HG03095 (cell line): Measurements from ENCODE around the gene LY6G6C.

Source experiments
- ATAC-seq: cut with Tn5 transposase; IDR thresholded peaks from one replicate; pipeline ENCODE4 v1.9.1; 2021; ENCODE audit warnings: moderate library complexity; ENCODE audit not compliant: unreplicated experiment

Gene LY6G6C

DNA sequence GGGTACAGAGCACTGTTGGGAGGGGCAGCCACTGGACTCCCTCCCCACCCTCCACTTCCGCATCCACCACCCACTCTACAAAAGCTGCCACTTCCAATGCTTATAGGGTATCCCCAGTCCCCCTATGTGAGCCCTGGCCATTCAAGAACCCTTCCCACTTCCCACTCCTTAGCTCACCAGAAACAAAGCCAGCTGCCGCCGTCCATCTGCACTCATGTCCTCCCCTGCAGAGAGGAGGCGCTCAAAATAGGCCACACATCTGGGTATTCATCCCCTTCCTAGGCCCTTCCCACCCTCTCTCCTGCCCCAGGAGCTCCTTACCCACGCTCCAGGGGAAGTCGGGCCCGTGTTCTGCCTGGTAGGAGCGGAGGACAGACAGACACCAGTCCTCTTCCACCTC lies 34.2 kb downstream of the LY6G6C start:
- ATAC-seq, result no peak

- no peak for ATAC-seq
Measured at GRCh38 chr6:31686483-31686882, 35.1 kb downstream of the LY6G6C start.

DNA sequence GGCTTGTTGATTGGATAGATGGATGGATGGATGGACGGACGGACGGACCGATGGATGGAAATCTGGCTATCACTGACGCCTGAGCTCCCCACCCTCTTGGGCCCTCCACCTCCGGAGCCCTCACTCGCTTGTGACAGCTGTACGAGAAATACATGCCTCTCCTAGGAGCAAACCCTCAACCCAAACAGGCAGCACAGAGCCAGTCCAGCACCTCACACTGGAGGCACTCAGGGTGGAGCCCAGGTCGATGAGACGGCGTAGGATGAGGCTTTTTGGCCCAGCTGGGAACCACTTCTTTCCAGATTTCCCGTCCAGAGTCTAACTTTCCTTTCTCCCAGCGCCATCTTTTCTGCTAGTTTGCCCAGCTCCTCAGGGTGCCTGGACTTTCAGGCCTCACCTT lies 38.0 kb downstream of the LY6G6C start:
- no peak for ATAC-seq

GRCh38 chr6:31681135-31681671 lies 40.3 kb downstream of the LY6G6C start:
- no peak for ATAC-seq

GRCh38 chr6:31680226-31681134 lies 41.1 kb downstream of the LY6G6C start, which contains the start of gene LY6G5C:
Gene LY6G5C, minus strand, starts transcription at chr6:31681067. Its CDS starts 694 bp downstream, at chr6:31680373.
- no peak for ATAC-seq

DNA sequence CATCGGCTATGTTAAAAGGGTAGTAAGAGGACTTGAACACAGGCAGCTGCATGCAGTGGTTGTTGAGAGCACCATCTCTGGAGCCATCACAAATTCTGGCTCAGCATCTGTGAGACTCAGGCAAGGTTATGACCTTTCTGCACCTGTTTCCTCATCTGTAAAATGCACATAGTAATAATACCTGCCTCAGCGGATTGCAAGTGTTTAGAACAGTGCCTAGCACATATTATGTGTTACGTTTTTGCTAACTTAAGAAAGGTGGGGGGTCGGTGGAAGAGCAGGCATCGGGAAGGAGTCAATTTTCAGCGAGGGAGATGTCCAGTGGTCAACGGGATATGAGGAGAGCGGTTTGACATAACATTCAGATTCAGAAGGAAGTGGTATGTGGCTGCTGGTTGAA lies 43.6 kb downstream of the LY6G6C start:
- no peak for ATAC-seq

DNA sequence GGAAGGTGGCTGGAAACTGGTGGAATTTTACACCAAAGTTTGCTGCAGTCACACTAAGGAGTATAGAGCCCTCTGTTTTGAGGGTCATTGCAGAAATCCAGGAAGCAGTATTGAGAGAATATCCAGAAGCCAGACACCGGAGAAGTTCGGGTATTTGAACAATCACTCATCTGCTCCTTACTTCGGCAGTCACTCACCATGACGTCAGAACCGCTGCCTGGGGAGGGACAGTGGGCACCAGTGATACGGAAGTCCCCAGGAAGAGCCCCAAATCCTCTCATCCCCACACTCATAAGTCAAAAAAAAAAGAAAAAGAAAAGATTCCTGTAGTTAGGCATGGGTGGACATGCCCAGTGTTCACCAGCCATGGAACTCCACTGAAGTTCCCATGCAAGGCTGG lies 44.6 kb downstream of the LY6G6C start:
- no peak for ATAC-seq

GRCh38 chr6:31676322-31676903 lies 45.1 kb downstream of the LY6G6C start:
- no peak for ATAC-seq

DNA sequence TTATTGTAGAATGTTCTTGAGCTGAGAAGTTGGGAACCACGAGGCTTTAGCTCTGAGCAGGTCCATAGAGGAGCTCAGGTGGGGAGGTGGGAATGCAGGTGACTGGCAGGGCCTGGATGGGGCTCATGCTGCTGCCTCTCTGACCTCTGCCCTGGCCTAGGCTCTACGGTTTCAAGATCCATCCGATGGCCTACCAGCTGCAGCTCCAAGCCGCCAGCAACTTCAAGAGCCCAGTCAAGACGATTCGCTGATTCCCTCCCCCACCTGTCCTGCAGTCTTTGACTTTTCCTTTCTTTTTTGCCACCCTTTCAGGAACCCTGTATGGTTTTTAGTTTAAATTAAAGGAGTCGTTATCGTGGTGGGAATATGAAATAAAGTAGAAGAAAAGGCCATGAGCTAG lies 51.9 kb downstream of the LY6G6C start, which contains the start of gene LY6G5B:
TSS of gene LY6G5B (plus strand) at position 301 of the 400 bp plus-strand sequence. CDS start 975 bp downstream, outside the sequence.
- no peak for ATAC-seq
